Astrocyte (in vitro differentiated cells and primary cell): Measurements from ENCODE around the gene RAN. TPM values are rescaled to one million over a fixed set of nuclear protein-coding genes. Genes with fewer than 3 reads are reported as not detected.

Source experiments
- DNase-seq: peaks from one replicate; pipeline ENCODE4 v3.0.0-alpha.2; 2010; ENCODE audit warnings: low read depth
- FAIRE-seq: peaks from 2 replicates; lab custom pipeline; 2011; peaks lifted over from hg19 to GRCh38; lab: Jason Lieb, UNC
- H2AFZ ChIP-seq: 2 replicates; pipeline ENCODE4 v1.6.0; 2012; ENCODE audit warnings: low read depth, low read length, inconsistent platforms
- H3K27ac ChIP-seq: 2 replicates; pipeline ENCODE4 v1.5.1; 2011; ENCODE audit warnings: low read depth, low read length, inconsistent platforms
- H3K27me3 ChIP-seq: 2 replicates; pipeline ENCODE4 v1.6.0; 2011; ENCODE audit warnings: low read length, inconsistent platforms; ENCODE audit not compliant: insufficient read depth
- H3K36me3 ChIP-seq: 2 replicates; pipeline ENCODE4 v1.5.1; 2011; ENCODE audit warnings: low read length, inconsistent platforms; ENCODE audit not compliant: insufficient read depth
- H3K4me1 ChIP-seq: 2 replicates; pipeline ENCODE4 v1.5.1; 2011; ENCODE audit warnings: low read length, inconsistent platforms; ENCODE audit not compliant: insufficient read depth
- H3K4me2 ChIP-seq: 2 replicates; pipeline ENCODE4 v1.6.0; 2012; ENCODE audit warnings: low read length, inconsistent platforms
- H3K4me3 ChIP-seq: 2 replicates; pipeline ENCODE4 v1.5.1; 2011; ENCODE audit warnings: low read depth, mild to moderate bottlenecking, low read length, inconsistent platforms; ENCODE audit not compliant: insufficient read depth
- H3K79me2 ChIP-seq: 2 replicates; pipeline ENCODE4 v1.6.0; 2012; ENCODE audit warnings: mild to moderate bottlenecking, low read length, inconsistent platforms; ENCODE audit not compliant: insufficient read depth
- H3K9ac ChIP-seq: 2 replicates; pipeline ENCODE4 v1.6.0; 2012; ENCODE audit warnings: mild to moderate bottlenecking, low read length, inconsistent platforms
- H3K9me3 ChIP-seq: 2 replicates; pipeline ENCODE4 v1.5.1; 2012; ENCODE audit warnings: low read depth, mild to moderate bottlenecking, low read length, inconsistent platforms; ENCODE audit not compliant: insufficient read depth
- H4K20me1 ChIP-seq: 2 replicates; pipeline ENCODE4 v1.6.0; 2012; ENCODE audit warnings: low read length, inconsistent platforms; ENCODE audit not compliant: insufficient read depth
- H3K27ac Mint-ChIP-seq: one replicate; pipeline ENCODE4 v1.8.0; 2021; ENCODE audit warnings: mild to moderate bottlenecking, mixed read lengths; ENCODE audit not compliant: unreplicated experiment
- H3K27me3 Mint-ChIP-seq: one replicate; pipeline ENCODE4 v1.8.0; 2021; ENCODE audit warnings: low read depth, mixed read lengths; ENCODE audit not compliant: unreplicated experiment
- H3K36me3 Mint-ChIP-seq: one replicate; pipeline ENCODE4 v1.8.0; 2021; ENCODE audit warnings: low read depth, mixed read lengths; ENCODE audit not compliant: unreplicated experiment
- H3K4me1 Mint-ChIP-seq: one replicate; pipeline ENCODE4 v1.8.0; 2021; ENCODE audit warnings: low read depth, mixed read lengths; ENCODE audit not compliant: unreplicated experiment
- H3K4me3 Mint-ChIP-seq: one replicate; pipeline ENCODE4 v1.8.0; 2021; ENCODE audit warnings: mild to moderate bottlenecking, moderate library complexity, mixed read lengths; ENCODE audit not compliant: unreplicated experiment
- H3K9me3 Mint-ChIP-seq: one replicate; pipeline ENCODE4 v1.8.0; 2021; ENCODE audit warnings: mild to moderate bottlenecking, mixed read lengths; ENCODE audit not compliant: unreplicated experiment
- EZH2 ChIP-seq: IDR thresholded peaks from 2 replicates; pipeline ENCODE4 v1.6.1; 2012; ENCODE audit warnings: mild to moderate bottlenecking, low read length, inconsistent platforms; ENCODE audit not compliant: insufficient read depth
- total RNA-seq: library from RNA; stranded (reverse); gene quantifications from 2 replicates; pipeline ENCODE4 v1.2.1, GENCODE V29; 2021
- TF ChIP-seq, protein P1 (sequence below): IDR thresholded peaks from 2 replicates; pipeline ENCODE4 v1.5.1; 2011; ENCODE audit warnings: low read depth, mild to moderate bottlenecking, inconsistent platforms, low read length, moderate library complexity; ENCODE audit not compliant: insufficient read depth

The RAN gene
- total RNA-seq, 1 donor from 2014 or later = 872 TPM

DNA sequence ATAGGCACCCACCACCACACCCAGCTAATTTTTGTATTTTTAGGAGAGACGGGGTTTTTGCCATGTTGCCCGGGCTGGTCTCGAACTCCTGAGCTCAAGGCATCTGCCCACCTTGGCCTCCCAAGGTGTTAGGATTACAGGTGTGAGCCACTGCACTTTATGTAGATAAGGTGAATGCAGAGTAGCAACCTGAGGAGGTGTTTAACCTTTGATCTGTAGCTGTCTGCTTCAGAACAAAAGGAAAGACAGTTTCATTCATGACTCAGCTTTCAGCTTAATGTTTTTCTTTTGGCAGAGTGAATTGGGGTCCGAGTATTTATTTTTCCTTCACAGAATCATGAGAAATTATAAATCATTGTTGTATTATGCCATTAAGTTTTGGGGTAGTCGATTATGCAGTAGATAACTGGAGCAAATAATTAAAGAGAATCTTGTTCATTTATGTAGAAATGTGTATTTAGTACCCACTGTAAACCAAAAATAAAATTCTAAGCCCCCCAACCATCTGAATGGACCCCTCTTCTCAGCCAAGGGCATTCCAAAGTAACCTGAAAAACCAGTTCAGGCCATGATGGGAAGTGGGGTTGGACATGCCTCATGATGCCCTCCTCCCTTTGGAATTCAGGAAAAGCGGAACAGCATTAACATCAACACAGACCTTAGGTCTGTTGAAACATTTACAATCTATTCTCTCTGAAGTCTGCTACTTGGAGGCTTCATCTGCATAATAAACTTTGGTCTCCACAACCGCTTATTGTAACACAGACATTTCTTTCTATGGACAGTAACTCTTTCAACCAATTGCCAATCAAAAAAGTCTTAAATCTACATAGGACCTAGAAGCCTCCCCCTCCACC, 22.1 kb upstream of the RAN start:
- H3K27ac Mint-ChIP-seq = no peak overlapping the region
- FAIRE-seq (no peak), DNase-seq (no peak)

DNA sequence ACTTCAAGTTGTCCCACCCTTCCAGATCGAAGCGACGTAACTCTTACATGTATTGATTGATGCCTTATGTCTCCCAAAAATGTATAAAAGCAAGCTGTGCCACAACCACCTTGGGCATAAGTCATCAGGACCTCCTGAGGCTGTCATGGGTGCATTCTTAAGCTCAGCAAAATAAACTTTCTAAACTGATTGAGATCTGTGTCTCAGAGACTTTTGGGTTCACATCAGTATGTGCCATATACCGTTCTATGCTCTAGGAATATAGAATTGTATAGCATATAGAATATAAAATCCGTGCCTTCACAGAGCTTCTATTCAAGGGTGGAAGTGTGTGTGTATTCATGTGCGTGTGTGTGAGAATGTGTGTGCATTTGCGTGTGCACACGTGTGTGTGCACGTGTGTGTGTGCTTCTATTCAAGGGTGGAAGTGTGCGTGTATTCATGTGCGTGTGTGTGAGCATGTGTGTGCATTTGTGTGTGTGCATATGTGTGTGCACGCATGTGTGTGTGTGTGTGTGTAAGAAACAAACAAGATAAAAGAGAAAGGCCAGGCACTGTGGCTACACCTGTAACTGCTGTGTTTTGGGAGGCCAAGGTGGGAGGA, 21.3 kb upstream of the RAN start:
- H3K27me3 ChIP-seq = peaks cover 8% of the 10 kb centered on the region
- no peaks in the 10 kb centered on the region for H3K9me3 ChIP-seq
- H3K4me3 ChIP-seq = no peak overlapping the region
- H3K4me1 ChIP-seq = peaks cover 5% of the 10 kb centered on the region
- H3K27ac Mint-ChIP-seq = no peak overlapping the region
- no peaks in the 10 kb centered on the region for H3K36me3 ChIP-seq
- H3K36me3 Mint-ChIP-seq = no peaks in the 10 kb centered on the region
- H3K27me3 Mint-ChIP-seq = no peaks in the 10 kb centered on the region
- H2AFZ ChIP-seq = no peak overlapping the region
- peaks cover 8% of the 10 kb centered on the region for H3K4me1 Mint-ChIP-seq
- TF ChIP-seq, protein P1, sequence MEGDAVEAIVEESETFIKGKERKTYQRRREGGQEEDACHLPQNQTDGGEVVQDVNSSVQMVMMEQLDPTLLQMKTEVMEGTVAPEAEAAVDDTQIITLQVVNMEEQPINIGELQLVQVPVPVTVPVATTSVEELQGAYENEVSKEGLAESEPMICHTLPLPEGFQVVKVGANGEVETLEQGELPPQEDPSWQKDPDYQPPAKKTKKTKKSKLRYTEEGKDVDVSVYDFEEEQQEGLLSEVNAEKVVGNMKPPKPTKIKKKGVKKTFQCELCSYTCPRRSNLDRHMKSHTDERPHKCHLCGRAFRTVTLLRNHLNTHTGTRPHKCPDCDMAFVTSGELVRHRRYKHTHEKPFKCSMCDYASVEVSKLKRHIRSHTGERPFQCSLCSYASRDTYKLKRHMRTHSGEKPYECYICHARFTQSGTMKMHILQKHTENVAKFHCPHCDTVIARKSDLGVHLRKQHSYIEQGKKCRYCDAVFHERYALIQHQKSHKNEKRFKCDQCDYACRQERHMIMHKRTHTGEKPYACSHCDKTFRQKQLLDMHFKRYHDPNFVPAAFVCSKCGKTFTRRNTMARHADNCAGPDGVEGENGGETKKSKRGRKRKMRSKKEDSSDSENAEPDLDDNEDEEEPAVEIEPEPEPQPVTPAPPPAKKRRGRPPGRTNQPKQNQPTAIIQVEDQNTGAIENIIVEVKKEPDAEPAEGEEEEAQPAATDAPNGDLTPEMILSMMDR = no peak
- no peak for TF ChIP-seq EZH2
- H3K9me3 Mint-ChIP-seq = peaks cover 1% of the 10 kb centered on the region
- no peak overlapping the region for H3K9ac ChIP-seq
- no peak overlapping the region for H3K4me3 Mint-ChIP-seq
- H3K79me2 ChIP-seq = no peaks in the 10 kb centered on the region
- no peak for DNase-seq
- H4K20me1 ChIP-seq = no peaks in the 10 kb centered on the region
- no peak overlapping the region for H3K27ac ChIP-seq
- no peak overlapping the region for H3K4me2 ChIP-seq
- no peak for FAIRE-seq

More for the DNA sequence above, 22.1 kb upstream of the RAN start:
- H3K9me3 Mint-ChIP-seq = peaks cover 1% of the 10 kb centered on the region
- Histone ChIP-seq H3K9ac (no peak overlapping the region), H3K4me1 (peaks cover 5% of the 10 kb centered on the region), H3K4me3 (no peak overlapping the region), H3K9me3 (no peaks in the 10 kb centered on the region), H3K36me3 (no peaks in the 10 kb centered on the region), H4K20me1 (no peaks in the 10 kb centered on the region), H3K27me3 (peaks cover 8% of the 10 kb centered on the region), H3K79me2 (no peaks in the 10 kb centered on the region), H3K4me2 (no peak overlapping the region), H3K27ac (no peak overlapping the region), H2AFZ (no peak overlapping the region)
- H3K4me1 Mint-ChIP-seq = peaks cover 8% of the 10 kb centered on the region
- H3K36me3 Mint-ChIP-seq = no peaks in the 10 kb centered on the region
- no peaks in the 10 kb centered on the region for H3K27me3 Mint-ChIP-seq
- TF ChIP-seq, protein P1 = no peak
- no peak for TF ChIP-seq EZH2
- no peak overlapping the region for H3K4me3 Mint-ChIP-seq

DNA sequence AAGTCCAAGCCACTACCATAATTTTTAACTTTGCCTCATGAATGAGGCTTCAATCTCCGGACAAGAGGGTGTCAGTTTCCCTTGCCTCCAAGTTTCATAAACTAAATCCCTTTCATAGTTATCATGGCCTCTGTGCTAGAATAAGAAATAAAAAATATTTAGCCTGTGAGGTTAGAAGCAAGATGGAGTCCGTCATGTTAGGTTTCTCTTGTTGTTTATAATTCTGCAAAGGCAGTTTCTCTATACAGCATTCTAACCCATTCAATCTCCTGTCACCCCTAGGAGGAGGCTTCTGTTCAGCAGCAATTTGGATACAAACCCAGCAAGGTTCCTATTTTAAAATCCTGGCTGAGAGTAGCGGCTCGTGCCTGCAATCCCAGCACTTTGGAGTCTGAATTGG, 15.8 kb upstream of the RAN start:
- TF ChIP-seq, protein P1 = no peak
- TF ChIP-seq EZH2 = no peak
- Histone ChIP-seq H3K79me2 (no peaks in the 10 kb centered on the region), H3K9ac (no peak overlapping the region), H3K4me3 (no peak overlapping the region), H3K4me2 (no peak overlapping the region), H4K20me1 (no peaks in the 10 kb centered on the region), H2AFZ (no peak overlapping the region), H3K9me3 (no peaks in the 10 kb centered on the region), H3K36me3 (no peaks in the 10 kb centered on the region), H3K27ac (no peak overlapping the region), H3K4me1 (no peaks in the 10 kb centered on the region), H3K27me3 (peaks cover 8% of the 10 kb centered on the region)
- FAIRE-seq (no peak), DNase-seq (no peak)
- no peak overlapping the region for H3K27ac Mint-ChIP-seq
- no peaks in the 10 kb centered on the region for H3K36me3 Mint-ChIP-seq
- H3K4me3 Mint-ChIP-seq = no peak overlapping the region
- no peaks in the 10 kb centered on the region for H3K4me1 Mint-ChIP-seq
- H3K9me3 Mint-ChIP-seq = peaks cover 4% of the 10 kb centered on the region
- no peaks in the 10 kb centered on the region for H3K27me3 Mint-ChIP-seq
